ENCODE measurements around the gene HSPB2. TPM values are rescaled to one million over a fixed set of nuclear protein-coding genes. Genes with fewer than 3 reads are reported as not detected.

HSPB2 gene
- total RNA-seq = not detected in 2 replicates
- long read RNA-seq = 0 reads

DNA sequence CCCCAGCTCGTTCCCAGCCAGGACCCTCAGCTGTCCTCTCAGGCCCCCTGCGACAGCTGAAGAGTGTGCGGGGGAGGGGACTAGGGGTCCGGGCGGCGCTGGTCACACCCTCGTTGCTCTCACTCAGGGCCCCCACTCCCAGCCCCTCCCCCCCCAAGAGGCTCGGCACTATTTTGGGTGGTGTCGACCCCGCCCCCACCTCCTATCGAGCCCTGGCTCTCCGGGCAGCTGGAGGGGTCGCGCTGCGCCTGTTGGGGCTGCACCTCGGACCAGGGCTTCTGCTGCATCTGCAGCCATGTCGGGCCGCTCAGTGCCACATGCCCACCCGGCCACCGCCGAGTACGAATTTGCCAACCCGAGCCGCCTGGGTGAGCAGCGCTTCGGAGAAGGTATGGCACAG is at the start of gene HSPB2:
Gene HSPB2 (plus strand): TSS at position 200 of the 400 bp plus-strand sequence. CDS start 96 bp downstream, at position 296.
- Mint-ChIP-seq H3K27me3 (peaks cover 5% of the 10 kb centered on the region), H3K36me3 (ENCODE audit: insufficient read depth) (no peaks in the 10 kb centered on the region), H3K9me3 (ENCODE audit: low read depth) (no peaks in the 10 kb centered on the region), H3K4me3 (ENCODE audit: low read depth) (no peak within 1 kb of the TSS), H3K27ac (no peak within 1 kb of the TSS), H3K4me1 (ENCODE audit: low read depth) (peaks cover 23% of the 10 kb centered on the region)
- DNase-seq (ENCODE audit: low spot score, unreplicated experiment) = no peak
- TF ChIP-seq, protein P1, sequence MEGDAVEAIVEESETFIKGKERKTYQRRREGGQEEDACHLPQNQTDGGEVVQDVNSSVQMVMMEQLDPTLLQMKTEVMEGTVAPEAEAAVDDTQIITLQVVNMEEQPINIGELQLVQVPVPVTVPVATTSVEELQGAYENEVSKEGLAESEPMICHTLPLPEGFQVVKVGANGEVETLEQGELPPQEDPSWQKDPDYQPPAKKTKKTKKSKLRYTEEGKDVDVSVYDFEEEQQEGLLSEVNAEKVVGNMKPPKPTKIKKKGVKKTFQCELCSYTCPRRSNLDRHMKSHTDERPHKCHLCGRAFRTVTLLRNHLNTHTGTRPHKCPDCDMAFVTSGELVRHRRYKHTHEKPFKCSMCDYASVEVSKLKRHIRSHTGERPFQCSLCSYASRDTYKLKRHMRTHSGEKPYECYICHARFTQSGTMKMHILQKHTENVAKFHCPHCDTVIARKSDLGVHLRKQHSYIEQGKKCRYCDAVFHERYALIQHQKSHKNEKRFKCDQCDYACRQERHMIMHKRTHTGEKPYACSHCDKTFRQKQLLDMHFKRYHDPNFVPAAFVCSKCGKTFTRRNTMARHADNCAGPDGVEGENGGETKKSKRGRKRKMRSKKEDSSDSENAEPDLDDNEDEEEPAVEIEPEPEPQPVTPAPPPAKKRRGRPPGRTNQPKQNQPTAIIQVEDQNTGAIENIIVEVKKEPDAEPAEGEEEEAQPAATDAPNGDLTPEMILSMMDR (IDR thresholded peaks at IDR 0.05; ENCODE audit: unreplicated experiment) = no peak

- peak overlapping the region; percentile 31 for H3K4me3 Mint-ChIP-seq (ENCODE audit: low read depth)
- H3K4me1 Mint-ChIP-seq (ENCODE audit: low read depth) = peaks cover 12% of the 10 kb centered on the region
- no peak for DNase-seq (ENCODE audit: low spot score, unreplicated experiment)
- no peaks in the 10 kb centered on the region for H3K9me3 Mint-ChIP-seq (ENCODE audit: low read depth)
- TF ChIP-seq, protein P1 (IDR thresholded peaks at IDR 0.05; ENCODE audit: unreplicated experiment) = no peak
- H3K27me3 Mint-ChIP-seq = no peaks in the 10 kb centered on the region
- no peak overlapping the region for H3K27ac Mint-ChIP-seq
- H3K36me3 Mint-ChIP-seq (ENCODE audit: insufficient read depth) = peaks cover 23% of the 10 kb centered on the region
These were observed 42.4 kb upstream of the HSPB2 start for GRCh38 chr11:111870113-111870512.

- TF ChIP-seq, protein P1 (IDR thresholded peaks at IDR 0.05; ENCODE audit: unreplicated experiment) = no peak
- Mint-ChIP-seq H3K36me3 (ENCODE audit: insufficient read depth) (peaks cover 24% of the 10 kb centered on the region), H3K9me3 (ENCODE audit: low read depth) (no peaks in the 10 kb centered on the region), H3K4me1 (ENCODE audit: low read depth) (peaks cover 12% of the 10 kb centered on the region), H3K4me3 (ENCODE audit: low read depth) (peak overlapping the region; percentile 95), H3K27me3 (no peaks in the 10 kb centered on the region), H3K27ac (peak overlapping the region; percentile 97)
- no peak for DNase-seq (ENCODE audit: low spot score, unreplicated experiment)
These were observed 42.0 kb upstream of the HSPB2 start for GRCh38 chr11:111870522-111870885.

DNA sequence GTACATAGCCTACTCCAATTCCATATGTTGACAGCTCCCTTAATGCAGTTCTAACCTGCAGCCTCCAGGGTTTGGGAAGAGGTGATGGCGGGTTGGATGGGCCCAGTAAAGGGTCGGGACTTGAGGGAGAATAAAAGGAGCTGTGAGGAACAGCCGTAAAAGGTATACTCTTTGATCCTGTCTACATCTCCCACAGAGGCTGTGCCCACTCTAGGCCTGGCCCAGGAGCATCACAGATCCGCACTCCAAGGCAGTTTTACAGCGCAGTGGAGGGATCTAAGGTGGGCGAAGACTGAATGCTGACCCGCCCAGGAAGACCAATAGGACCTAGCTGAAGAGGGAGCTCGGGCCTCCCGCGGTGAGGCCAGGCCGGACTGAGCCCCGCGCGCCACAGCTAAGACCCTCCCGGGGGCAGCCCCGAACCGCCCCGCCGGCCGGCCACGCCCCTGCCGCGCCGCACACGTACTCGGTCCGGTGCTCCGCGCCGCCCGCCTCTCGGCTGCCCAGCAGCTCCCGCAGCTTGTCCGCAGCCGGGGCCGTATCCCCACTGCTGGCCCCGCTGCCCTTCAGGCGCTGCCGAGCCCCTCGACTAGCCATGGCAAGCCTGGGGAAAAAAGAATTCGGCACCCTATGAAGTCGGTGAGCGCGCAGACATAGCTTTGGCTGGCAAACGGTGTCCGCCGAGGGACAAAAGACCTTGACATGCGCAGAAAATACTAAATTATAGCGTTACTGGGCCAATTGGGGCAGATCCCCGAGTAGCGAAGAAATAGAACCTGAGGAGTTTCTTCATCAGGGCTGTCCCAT is 41.4 kb upstream of the HSPB2 start, which contains the start of gene ALG9:
Gene ALG9 (minus strand): TSS at position 696 of the 807 bp plus-strand sequence. CDS start 99 bp downstream, at position 597.
- H3K36me3 Mint-ChIP-seq (ENCODE audit: insufficient read depth) = peaks cover 24% of the 10 kb centered on the region
- H3K4me3 Mint-ChIP-seq (ENCODE audit: low read depth) = peak within 1 kb of the TSS; percentile 95
- peaks cover 12% of the 10 kb centered on the region for H3K4me1 Mint-ChIP-seq (ENCODE audit: low read depth)
- no peaks in the 10 kb centered on the region for H3K9me3 Mint-ChIP-seq (ENCODE audit: low read depth)
- TF ChIP-seq, protein P1 (IDR thresholded peaks at IDR 0.05; ENCODE audit: unreplicated experiment) = peak; percentile 54
- H3K27me3 Mint-ChIP-seq = no peaks in the 10 kb centered on the region
- peak within 1 kb of the TSS; percentile 97 for H3K27ac Mint-ChIP-seq
- peak; percentile 64 for DNase-seq (ENCODE audit: low spot score, unreplicated experiment)

- H3K4me1 Mint-ChIP-seq (ENCODE audit: low read depth) = peaks cover 12% of the 10 kb centered on the region
- no peak for DNase-seq (ENCODE audit: low spot score, unreplicated experiment)
- H3K4me3 Mint-ChIP-seq (ENCODE audit: low read depth) = peak overlapping the region; percentile 95
- peaks cover 19% of the 10 kb centered on the region for H3K36me3 Mint-ChIP-seq (ENCODE audit: insufficient read depth)
- H3K27ac Mint-ChIP-seq = peak overlapping the region; percentile 87
- H3K9me3 Mint-ChIP-seq (ENCODE audit: low read depth) = no peaks in the 10 kb centered on the region
- no peaks in the 10 kb centered on the region for H3K27me3 Mint-ChIP-seq
- TF ChIP-seq, protein P1 (IDR thresholded peaks at IDR 0.05; ENCODE audit: unreplicated experiment) = no peak
These were observed 40.8 kb upstream of the HSPB2 start for GRCh38 chr11:111871693-111872161.
